DMS79 (cell line): Measurements from ENCODE around the gene TENT4A.
A peak's percentile ranks its signal among the peaks of the same experiment; 100 is the strongest.

ENCODE experiments used
- DNase-seq: peaks from one replicate; lab custom pipeline; 2025; lab: John Stamatoyannopoulos, UW

The TENT4A gene

GRCh38 chr5:6733411-6734242 lies 20.4 kb downstream of the TENT4A start:
- no peak for DNase-seq

GRCh38 chr5:6734243-6734700 lies 21.0 kb downstream of the TENT4A start:
- DNase-seq: no peak

GRCh38 chr5:6734781-6735180 lies 21.5 kb downstream of the TENT4A start:
- no peak for DNase-seq

GRCh38 chr5:6736106-6736505 lies 22.9 kb downstream of the TENT4A start:
- DNase-seq: peak; percentile 72

- DNase-seq: no peak
Measured at GRCh38 chr5:6736524-6737042, 23.4 kb downstream of the TENT4A start.

GRCh38 chr5:6737043-6737941 lies 24.1 kb downstream of the TENT4A start:
- DNase-seq: no peak

- DNase-seq: no peak
Measured at GRCh38 chr5:6739603-6740002, 26.4 kb downstream of the TENT4A start.

- no peak for DNase-seq
Measured at GRCh38 chr5:6740586-6741150, 27.4 kb downstream of the TENT4A start.

GRCh38 chr5:6742081-6742758 lies 29.0 kb downstream of the TENT4A start:
- no peak for DNase-seq

- DNase-seq: no peak
Measured at GRCh38 chr5:6743161-6743560, 29.9 kb downstream of the TENT4A start.

GRCh38 chr5:6744841-6745705 lies 31.8 kb downstream of the TENT4A start:
- no peak for DNase-seq

GRCh38 chr5:6745706-6746222 lies 32.5 kb downstream of the TENT4A start:
- DNase-seq: no peak

GRCh38 chr5:6746244-6746643 lies 33.0 kb downstream of the TENT4A start:
- no peak for DNase-seq

- DNase-seq: no peak
Measured at GRCh38 chr5:6747103-6747502, 33.9 kb downstream of the TENT4A start.

GRCh38 chr5:6748142-6748541 lies 34.9 kb downstream of the TENT4A start:
- no peak for DNase-seq

- DNase-seq: no peak
Measured at GRCh38 chr5:6749026-6749716, 35.9 kb downstream of the TENT4A start.

- no peak for DNase-seq
Measured at GRCh38 chr5:6750142-6750840, 37.1 kb downstream of the TENT4A start.

- no peak for DNase-seq
Measured at GRCh38 chr5:6750951-6751685, 37.9 kb downstream of the TENT4A start.

GRCh38 chr5:6752236-6752635 lies 39.0 kb downstream of the TENT4A start:
- DNase-seq: no peak
